ENCODE measurements around the gene STOX2.

The STOX2 gene

GRCh38 chr4:183905081-183905592 is at the start of gene STOX2:
Gene STOX2 (plus strand): TSS chr4:183905307. CDS start chr4:183906791, 1,484 bp downstream.
- Histone ChIP-seq H3K4me1 (ENCODE audit: control insufficient read depth, insufficient read depth, low read length) (peaks cover 12% of the 10 kb centered on the region), H3K36me3 (ENCODE audit: control insufficient read depth, insufficient read depth, low read length, severe bottlenecking) (no peaks in the 10 kb centered on the region), H3K27me3 (replicated peaks; ENCODE audit: control insufficient read depth, insufficient read depth, low read length) (peaks cover 45% of the 10 kb centered on the region), H3K4me3 (ENCODE audit: low read length) (peak within 1 kb of the TSS; percentile 77), H3K9ac (ENCODE audit: low read length) (no peak within 1 kb of the TSS), H3K9me3 (ENCODE audit: control insufficient read depth, low read length) (peaks cover 6% of the 10 kb centered on the region)
- DNase-seq (ENCODE audit: low read depth): peak; percentile 27

GRCh38 chr4:183855323-183856190 is 49.5 kb upstream of the STOX2 start:
- Histone ChIP-seq H3K36me3 (ENCODE audit: control insufficient read depth, insufficient read depth, low read length, severe bottlenecking) (no peaks in the 10 kb centered on the region), H3K27me3 (replicated peaks; ENCODE audit: control insufficient read depth, insufficient read depth, low read length) (peaks cover 13% of the 10 kb centered on the region), H3K9ac (ENCODE audit: low read length) (no peak overlapping the region), H3K4me3 (ENCODE audit: low read length) (no peak overlapping the region), H3K9me3 (ENCODE audit: control insufficient read depth, low read length) (no peaks in the 10 kb centered on the region), H3K4me1 (ENCODE audit: control insufficient read depth, insufficient read depth, low read length) (no peaks in the 10 kb centered on the region)
- DNase-seq (ENCODE audit: low read depth): no peak

GRCh38 chr4:183857040-183857439 is 48.1 kb upstream of the STOX2 start:
- no peak overlapping the region for H3K9ac ChIP-seq (ENCODE audit: low read length)
- no peaks in the 10 kb centered on the region for H3K36me3 ChIP-seq (ENCODE audit: control insufficient read depth, insufficient read depth, low read length, severe bottlenecking)
- H3K4me3 ChIP-seq (ENCODE audit: low read length): no peak overlapping the region
- peaks cover 13% of the 10 kb centered on the region for H3K27me3 ChIP-seq (replicated peaks; ENCODE audit: control insufficient read depth, insufficient read depth, low read length)
- H3K4me1 ChIP-seq (ENCODE audit: control insufficient read depth, insufficient read depth, low read length): no peaks in the 10 kb centered on the region
- H3K9me3 ChIP-seq (ENCODE audit: control insufficient read depth, low read length): no peaks in the 10 kb centered on the region
- no peak for DNase-seq (ENCODE audit: low read depth)

- Histone ChIP-seq H3K4me3 (ENCODE audit: low read length) (no peak overlapping the region), H3K27me3 (replicated peaks; ENCODE audit: control insufficient read depth, insufficient read depth, low read length) (peaks cover 13% of the 10 kb centered on the region)
- DNase-seq (ENCODE audit: low read depth): no peak
Measured at GRCh38 chr4:183858011-183858615, 47.0 kb upstream of the STOX2 start.

GRCh38 chr4:183860119-183860518 is 45.0 kb upstream of the STOX2 start:
- H3K27me3 ChIP-seq (replicated peaks; ENCODE audit: control insufficient read depth, insufficient read depth, low read length): peaks cover 17% of the 10 kb centered on the region
- H3K4me3 ChIP-seq (ENCODE audit: low read length): no peak overlapping the region
- H3K36me3 ChIP-seq (ENCODE audit: control insufficient read depth, insufficient read depth, low read length, severe bottlenecking): no peaks in the 10 kb centered on the region
- no peaks in the 10 kb centered on the region for H3K9me3 ChIP-seq (ENCODE audit: control insufficient read depth, low read length)
- H3K4me1 ChIP-seq (ENCODE audit: control insufficient read depth, insufficient read depth, low read length): no peaks in the 10 kb centered on the region
- no peak overlapping the region for H3K9ac ChIP-seq (ENCODE audit: low read length)
- DNase-seq (ENCODE audit: low read depth): no peak

More at GRCh38 chr4:183858011-183858615, 47.0 kb upstream of the STOX2 start:
- no peaks in the 10 kb centered on the region for H3K4me1 ChIP-seq (ENCODE audit: control insufficient read depth, insufficient read depth, low read length)
- H3K36me3 ChIP-seq (ENCODE audit: control insufficient read depth, insufficient read depth, low read length, severe bottlenecking): no peaks in the 10 kb centered on the region
- no peak overlapping the region for H3K9ac ChIP-seq (ENCODE audit: low read length)
- no peaks in the 10 kb centered on the region for H3K9me3 ChIP-seq (ENCODE audit: control insufficient read depth, low read length)

- Histone ChIP-seq H3K9ac (ENCODE audit: low read length) (no peak overlapping the region), H3K36me3 (ENCODE audit: control insufficient read depth, insufficient read depth, low read length, severe bottlenecking) (no peaks in the 10 kb centered on the region), H3K9me3 (ENCODE audit: control insufficient read depth, low read length) (no peaks in the 10 kb centered on the region), H3K27me3 (replicated peaks; ENCODE audit: control insufficient read depth, insufficient read depth, low read length) (peaks cover 19% of the 10 kb centered on the region), H3K4me1 (ENCODE audit: control insufficient read depth, insufficient read depth, low read length) (no peaks in the 10 kb centered on the region), H3K4me3 (ENCODE audit: low read length) (no peak overlapping the region)
- no peak for DNase-seq (ENCODE audit: low read depth)
Measured at GRCh38 chr4:183860731-183861130, 44.4 kb upstream of the STOX2 start.

GRCh38 chr4:183861426-183861825 is 43.7 kb upstream of the STOX2 start:
- no peak for DNase-seq (ENCODE audit: low read depth)
- Histone ChIP-seq H3K9ac (ENCODE audit: low read length) (no peak overlapping the region), H3K27me3 (replicated peaks; ENCODE audit: control insufficient read depth, insufficient read depth, low read length) (peaks cover 23% of the 10 kb centered on the region), H3K4me1 (ENCODE audit: control insufficient read depth, insufficient read depth, low read length) (no peaks in the 10 kb centered on the region), H3K36me3 (ENCODE audit: control insufficient read depth, insufficient read depth, low read length, severe bottlenecking) (no peaks in the 10 kb centered on the region), H3K9me3 (ENCODE audit: control insufficient read depth, low read length) (no peaks in the 10 kb centered on the region), H3K4me3 (ENCODE audit: low read length) (no peak overlapping the region)

- no peaks in the 10 kb centered on the region for H3K36me3 ChIP-seq (ENCODE audit: control insufficient read depth, insufficient read depth, low read length, severe bottlenecking)
- no peaks in the 10 kb centered on the region for H3K4me1 ChIP-seq (ENCODE audit: control insufficient read depth, insufficient read depth, low read length)
- no peak for DNase-seq (ENCODE audit: low read depth)
- peaks cover 24% of the 10 kb centered on the region for H3K27me3 ChIP-seq (replicated peaks; ENCODE audit: control insufficient read depth, insufficient read depth, low read length)
- no peak overlapping the region for H3K4me3 ChIP-seq (ENCODE audit: low read length)
- no peak overlapping the region for H3K9ac ChIP-seq (ENCODE audit: low read length)
- H3K9me3 ChIP-seq (ENCODE audit: control insufficient read depth, low read length): no peaks in the 10 kb centered on the region
Measured at GRCh38 chr4:183863155-183863825, 41.8 kb upstream of the STOX2 start.

- H3K9ac ChIP-seq (ENCODE audit: low read length): no peak overlapping the region
- H3K4me3 ChIP-seq (ENCODE audit: low read length): no peak overlapping the region
- no peaks in the 10 kb centered on the region for H3K4me1 ChIP-seq (ENCODE audit: control insufficient read depth, insufficient read depth, low read length)
- DNase-seq (ENCODE audit: low read depth): no peak
- no peaks in the 10 kb centered on the region for H3K9me3 ChIP-seq (ENCODE audit: control insufficient read depth, low read length)
- H3K36me3 ChIP-seq (ENCODE audit: control insufficient read depth, insufficient read depth, low read length, severe bottlenecking): no peaks in the 10 kb centered on the region
- H3K27me3 ChIP-seq (replicated peaks; ENCODE audit: control insufficient read depth, insufficient read depth, low read length): peaks cover 19% of the 10 kb centered on the region
Measured at GRCh38 chr4:183867247-183867646, 37.9 kb upstream of the STOX2 start.

- H3K36me3 ChIP-seq (ENCODE audit: control insufficient read depth, insufficient read depth, low read length, severe bottlenecking): no peaks in the 10 kb centered on the region
- H3K9ac ChIP-seq (ENCODE audit: low read length): no peak overlapping the region
- H3K9me3 ChIP-seq (ENCODE audit: control insufficient read depth, low read length): no peaks in the 10 kb centered on the region
- H3K4me3 ChIP-seq (ENCODE audit: low read length): no peak overlapping the region
- no peaks in the 10 kb centered on the region for H3K4me1 ChIP-seq (ENCODE audit: control insufficient read depth, insufficient read depth, low read length)
- no peak for DNase-seq (ENCODE audit: low read depth)
- peaks cover 13% of the 10 kb centered on the region for H3K27me3 ChIP-seq (replicated peaks; ENCODE audit: control insufficient read depth, insufficient read depth, low read length)
Measured at GRCh38 chr4:183870997-183871396, 34.1 kb upstream of the STOX2 start.

GRCh38 chr4:183871581-183871980 is 33.5 kb upstream of the STOX2 start:
- H3K4me1 ChIP-seq (ENCODE audit: control insufficient read depth, insufficient read depth, low read length): peaks cover 5% of the 10 kb centered on the region
- no peaks in the 10 kb centered on the region for H3K9me3 ChIP-seq (ENCODE audit: control insufficient read depth, low read length)
- no peak overlapping the region for H3K4me3 ChIP-seq (ENCODE audit: low read length)
- H3K27me3 ChIP-seq (replicated peaks; ENCODE audit: control insufficient read depth, insufficient read depth, low read length): peaks cover 8% of the 10 kb centered on the region
- no peak overlapping the region for H3K9ac ChIP-seq (ENCODE audit: low read length)
- DNase-seq (ENCODE audit: low read depth): no peak
- H3K36me3 ChIP-seq (ENCODE audit: control insufficient read depth, insufficient read depth, low read length, severe bottlenecking): no peaks in the 10 kb centered on the region

Measured in adipocyte (in vitro differentiated cells).